Mucosa of gallbladder (tissue), 1 donor: ENCODE data around the gene ANKRD33. TPM values are rescaled to one million over a fixed set of nuclear protein-coding genes. Genes with fewer than 3 reads are reported as not detected.
A peak's percentile ranks its signal among the peaks of the same experiment; 100 is the strongest.
"Not testable (repeated sequence)": the region's sequence is repeated elsewhere in the genome, so short reads cannot be mapped to it uniquely, and the experiment has no call there.

Experiments used
- DNase-seq: peaks from one replicate; pipeline ENCODE4 v3.0.0-alpha.2; 2020; ENCODE audit warnings: low spot score
- total RNA-seq: library from RNA; stranded (reverse); gene quantifications from one replicate; pipeline ENCODE4 v1.2.1, GENCODE V29; 2021
- donor health status: DM: no; HTN: no; CAD: no.

Gene ANKRD33
- total RNA-seq, 1 donor from 2014 or later, result not detected

DNA sequence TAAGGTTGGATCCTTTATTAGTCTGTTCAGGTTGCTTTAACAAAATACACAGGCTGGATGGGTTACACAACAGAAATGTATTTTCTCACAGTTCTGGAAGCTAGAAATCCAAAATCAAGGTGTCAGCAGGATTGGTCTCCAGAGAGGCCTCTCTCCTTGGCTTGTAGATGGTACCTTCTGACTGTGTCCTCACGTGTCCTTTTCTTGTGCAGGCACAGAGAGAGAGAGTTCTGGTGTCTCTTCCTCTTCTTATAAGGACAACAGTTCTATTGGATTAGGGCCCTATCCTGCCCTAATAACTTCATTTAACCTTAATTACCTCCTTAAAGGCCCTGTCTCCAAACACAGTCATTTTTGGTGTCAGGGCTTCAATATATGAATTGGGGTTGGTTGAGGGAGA, 4.6 kb upstream of the ANKRD33 start:
- DNase-seq, result no peak

GRCh38 chr12:51883998-51884675, 3.8 kb upstream of the ANKRD33 start:
- no peak for DNase-seq

- no peak for DNase-seq
Measured at GRCh38 chr12:51884676-51885229, 3.1 kb upstream of the ANKRD33 start.

DNA sequence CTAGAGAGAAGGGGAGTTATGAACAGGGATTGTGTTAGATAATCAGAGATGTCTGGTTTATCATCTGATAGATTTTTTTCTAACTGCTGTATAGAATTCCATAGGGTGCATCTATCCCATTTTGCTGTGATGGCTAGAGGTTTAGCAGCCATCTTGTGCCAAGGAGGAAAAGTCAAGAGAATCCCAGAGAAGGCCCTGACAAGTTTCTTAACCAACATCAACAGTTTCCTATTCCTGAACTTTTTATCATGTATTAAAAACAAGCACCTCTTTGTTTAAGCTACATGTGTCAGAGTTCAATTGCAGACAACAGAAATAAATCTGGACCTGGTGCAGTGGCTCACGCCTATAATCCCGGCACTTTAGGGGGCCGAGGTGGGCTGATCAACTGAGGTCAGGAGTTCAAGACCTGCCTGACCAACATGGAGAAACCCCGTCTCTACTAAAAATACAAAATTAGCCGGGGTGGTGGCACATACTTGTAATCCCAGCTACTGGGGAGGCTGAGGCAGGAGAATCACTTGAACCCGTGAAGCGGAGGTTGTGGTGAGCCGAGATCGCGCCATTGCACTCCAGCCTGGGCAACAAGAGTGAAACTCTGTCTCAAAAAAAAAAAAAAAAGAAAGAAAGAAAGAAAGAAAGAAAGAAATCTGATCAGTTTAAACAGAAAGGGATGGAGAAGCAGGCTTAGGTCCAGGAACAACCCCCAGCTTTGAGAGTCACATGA, 2.4 kb upstream of the ANKRD33 start:
- not testable (repeated sequence) for DNase-seq

GRCh38 chr12:51886021-51886710, 1.7 kb upstream of the ANKRD33 start:
- DNase-seq, result peak; percentile 81

- no peak for DNase-seq
Measured at GRCh38 chr12:51888316-51889215, 663 bp downstream of the ANKRD33 start.

DNA sequence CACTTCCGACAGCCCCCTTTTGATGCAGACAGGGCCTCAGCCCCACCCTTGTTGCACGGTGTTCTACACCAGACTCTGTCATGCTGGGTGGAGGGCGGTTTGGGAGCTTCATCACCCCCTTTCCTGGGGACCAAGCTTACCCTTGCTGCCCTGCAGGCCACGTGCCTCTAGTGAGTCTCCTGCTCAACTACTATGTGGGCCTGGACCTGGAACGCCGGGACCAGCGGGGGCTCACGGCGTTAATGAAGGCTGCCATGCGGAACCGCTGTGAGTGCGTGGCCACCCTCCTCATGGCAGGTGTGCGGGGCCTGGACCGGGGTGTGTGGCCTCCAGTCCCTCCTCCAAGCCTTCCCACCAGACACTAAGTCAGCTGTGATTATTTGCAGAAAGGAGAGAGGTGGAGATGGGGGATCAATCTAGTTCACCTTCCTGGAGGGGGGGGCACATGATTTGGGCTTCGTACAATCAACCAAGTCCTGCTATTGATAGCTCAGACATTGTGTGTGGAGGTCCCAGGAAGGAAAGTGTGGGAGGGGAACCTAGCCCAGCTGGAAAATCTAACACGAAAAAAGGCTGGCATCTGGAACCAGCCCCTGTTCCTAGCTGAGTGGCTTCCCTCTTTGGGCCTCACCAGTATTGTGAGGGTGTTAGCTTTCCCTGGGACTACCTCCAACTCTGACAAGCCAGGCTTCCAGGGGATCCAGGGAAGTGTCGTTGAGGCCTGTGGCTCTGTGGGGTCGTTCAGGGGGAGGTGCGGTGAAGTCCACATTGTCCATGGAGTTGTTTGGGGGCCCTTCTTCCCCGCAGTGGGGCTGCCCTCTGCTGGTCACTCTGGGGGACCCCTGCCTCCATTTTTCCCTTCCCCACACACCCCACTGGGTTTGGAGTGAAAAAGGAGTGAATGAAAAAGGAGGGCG, 1.6 kb downstream of the ANKRD33 start:
- DNase-seq, result no peak

GRCh38 chr12:51890133-51890464, 2.2 kb downstream of the ANKRD33 start:
- DNase-seq, result no peak

GRCh38 chr12:51890511-51891171, 2.7 kb downstream of the ANKRD33 start:
- DNase-seq, result no peak

- no peak for DNase-seq
Measured at GRCh38 chr12:51891843-51892242, 3.9 kb downstream of the ANKRD33 start.

- DNase-seq, result no peak
Measured at GRCh38 chr12:51893786-51894185, 5.9 kb downstream of the ANKRD33 start.

- DNase-seq, result no peak
Measured at GRCh38 chr12:51895378-51896135, 7.7 kb downstream of the ANKRD33 start.

DNA sequence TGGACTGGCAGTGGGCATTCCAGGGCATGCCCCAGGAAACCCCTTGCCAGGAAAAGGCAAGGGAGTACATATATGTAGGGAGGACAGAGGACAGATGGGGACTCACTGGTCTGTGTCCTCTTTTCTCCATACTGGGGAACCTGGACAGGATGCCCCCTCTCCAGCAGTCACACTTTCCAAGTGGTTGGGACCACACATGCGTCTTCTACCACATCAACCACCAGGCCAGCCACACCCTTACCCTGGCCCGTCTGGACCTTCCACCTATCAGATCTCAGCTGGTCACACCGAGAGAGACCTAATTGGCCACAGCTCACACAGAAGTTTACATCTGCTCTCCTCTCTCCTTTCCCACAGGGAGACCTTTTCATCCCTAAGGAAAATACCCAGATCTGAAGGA, 8.3 kb downstream of the ANKRD33 start:
- DNase-seq, result no peak

DNA sequence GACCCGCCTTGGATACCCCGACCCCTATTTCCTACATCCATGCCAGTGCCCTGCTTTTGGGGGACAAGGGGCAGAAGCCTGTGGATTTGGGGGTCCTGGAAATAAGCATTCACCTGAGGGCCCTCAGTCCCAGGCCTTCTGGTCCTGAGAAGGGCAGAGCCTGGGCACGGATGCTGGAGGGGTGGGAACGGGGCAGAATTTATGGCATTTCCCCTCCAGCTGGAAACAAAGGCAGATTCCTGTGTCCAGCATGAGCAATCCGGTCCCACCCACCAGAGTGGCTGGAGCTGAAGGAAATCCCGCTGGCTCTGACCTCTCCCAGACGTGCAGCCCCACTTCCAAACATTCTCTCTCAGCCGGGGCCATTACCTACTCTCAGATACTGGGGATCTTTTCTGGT, 9.3 kb downstream of the ANKRD33 start:
- no peak for DNase-seq

GRCh38 chr12:51898506-51898905, 10.6 kb downstream of the ANKRD33 start:
- no peak for DNase-seq

DNA sequence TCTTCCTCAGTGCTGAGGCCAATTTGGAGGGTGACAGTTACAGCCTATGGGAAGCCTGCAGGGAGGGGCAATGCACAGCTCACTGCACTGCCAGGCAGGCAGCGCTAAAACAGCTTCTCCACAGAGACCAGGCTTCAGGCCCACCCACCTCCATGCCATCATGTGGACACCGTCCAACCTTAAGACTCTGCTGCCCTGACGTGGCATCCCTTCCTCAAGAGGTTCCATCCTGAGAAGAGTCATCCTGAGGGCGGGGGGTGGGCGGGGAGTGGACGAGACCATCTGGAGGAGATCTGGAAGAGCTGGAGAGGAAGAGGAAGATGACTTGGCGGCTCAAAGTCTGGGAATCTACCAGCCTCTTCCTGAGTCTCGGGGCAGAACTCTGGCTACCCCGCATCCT, 11.0 kb downstream of the ANKRD33 start:
- DNase-seq, result no peak

GRCh38 chr12:51900323-51900889, 12.5 kb downstream of the ANKRD33 start:
- no peak for DNase-seq

GRCh38 chr12:51901121-51901817, 13.4 kb downstream of the ANKRD33 start:
- no peak for DNase-seq
